GM18520 (cell line): Measurements from ENCODE around the gene BCAS1.
"Not testable (repeated sequence)": the region's sequence is repeated elsewhere in the genome, so short reads cannot be mapped to it uniquely, and the experiment has no call there.

ENCODE experiments used
- ATAC-seq: cut with Tn5 transposase; IDR thresholded peaks from one replicate; pipeline ENCODE4 v1.9.1; 2021; ENCODE audit not compliant: unreplicated experiment

Gene BCAS1

DNA sequence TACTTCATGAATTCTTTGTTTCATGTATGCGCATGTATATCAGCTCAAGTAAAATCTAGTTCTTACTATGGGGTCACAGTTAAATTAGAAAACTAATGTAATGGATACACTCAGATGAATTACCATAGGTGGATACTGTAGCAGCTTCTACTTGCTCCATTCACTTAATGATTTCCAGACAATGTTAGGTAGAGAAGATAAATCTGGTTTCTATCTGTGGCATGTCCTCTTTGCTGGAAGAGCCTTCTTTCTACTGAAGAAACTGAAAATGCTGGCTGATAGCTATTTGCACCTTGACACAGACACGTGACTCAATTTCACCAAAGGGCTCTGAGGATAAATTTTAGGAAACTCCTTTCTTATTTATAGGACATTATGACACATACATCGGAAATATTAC is 49.5 kb downstream of the BCAS1 start:
- ATAC-seq: no peak

DNA sequence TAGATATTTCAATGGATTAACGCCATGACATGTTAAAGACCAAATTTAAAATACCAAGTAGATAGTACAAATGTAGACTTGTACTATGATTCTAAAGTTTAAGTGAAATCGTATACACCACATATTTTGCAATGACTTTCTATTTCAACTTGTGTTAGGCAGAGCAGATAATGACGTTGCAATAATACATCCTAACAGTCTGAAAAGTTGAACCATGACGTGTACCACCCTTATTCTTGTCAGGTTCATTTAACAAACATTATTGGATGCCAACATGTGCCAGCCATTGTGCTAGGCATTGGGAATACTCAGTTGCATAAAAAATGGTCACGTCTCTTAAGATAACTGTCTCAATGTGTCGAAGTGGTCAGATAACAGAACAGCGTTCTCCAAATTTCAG is 50.0 kb downstream of the BCAS1 start:
- ATAC-seq: no peak

DNA sequence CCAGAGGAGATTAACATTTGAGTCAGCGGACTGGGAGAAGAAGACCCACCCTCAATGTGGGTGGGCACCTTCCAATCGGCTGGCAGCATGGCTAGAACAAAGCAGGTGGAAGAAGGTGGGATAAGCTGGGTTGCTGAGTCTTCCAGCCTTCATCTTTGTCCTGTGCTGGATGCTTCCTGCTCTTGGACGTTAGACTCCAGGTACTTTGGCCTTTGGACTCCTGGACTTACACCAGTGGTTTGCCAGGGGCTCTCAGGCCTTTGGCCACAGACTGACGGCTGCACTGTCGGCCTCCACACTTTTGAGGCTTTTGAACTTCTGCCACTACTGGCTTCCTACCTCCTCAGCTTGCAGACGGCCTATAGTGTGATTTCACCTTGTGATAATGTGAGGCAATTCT is 50.8 kb downstream of the BCAS1 start:
- ATAC-seq: no peak

DNA sequence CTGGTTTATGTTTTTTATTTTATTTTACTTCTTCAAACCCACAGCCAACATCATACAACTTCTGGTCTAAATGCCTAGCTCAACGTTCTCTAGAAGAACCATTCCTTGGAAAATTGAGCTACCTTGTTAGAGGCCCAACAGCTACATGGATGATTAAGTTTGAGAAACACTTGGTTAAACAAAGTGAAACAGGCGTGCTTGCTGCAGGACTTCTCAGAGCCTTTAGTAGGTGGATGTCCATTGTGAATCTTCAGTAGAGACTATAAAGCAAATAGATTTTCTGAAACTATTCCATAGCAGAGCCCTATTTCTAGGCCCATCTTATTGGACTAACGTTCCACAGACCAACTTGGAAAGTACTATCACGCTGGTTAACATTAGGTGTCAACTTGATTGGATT is 51.3 kb downstream of the BCAS1 start:
- no peak for ATAC-seq

GRCh38 chr20:54017846-54018245 is 52.5 kb downstream of the BCAS1 start:
- ATAC-seq: peak; percentile 84

GRCh38 chr20:54015496-54015895 is 54.9 kb downstream of the BCAS1 start:
- no peak for ATAC-seq

DNA sequence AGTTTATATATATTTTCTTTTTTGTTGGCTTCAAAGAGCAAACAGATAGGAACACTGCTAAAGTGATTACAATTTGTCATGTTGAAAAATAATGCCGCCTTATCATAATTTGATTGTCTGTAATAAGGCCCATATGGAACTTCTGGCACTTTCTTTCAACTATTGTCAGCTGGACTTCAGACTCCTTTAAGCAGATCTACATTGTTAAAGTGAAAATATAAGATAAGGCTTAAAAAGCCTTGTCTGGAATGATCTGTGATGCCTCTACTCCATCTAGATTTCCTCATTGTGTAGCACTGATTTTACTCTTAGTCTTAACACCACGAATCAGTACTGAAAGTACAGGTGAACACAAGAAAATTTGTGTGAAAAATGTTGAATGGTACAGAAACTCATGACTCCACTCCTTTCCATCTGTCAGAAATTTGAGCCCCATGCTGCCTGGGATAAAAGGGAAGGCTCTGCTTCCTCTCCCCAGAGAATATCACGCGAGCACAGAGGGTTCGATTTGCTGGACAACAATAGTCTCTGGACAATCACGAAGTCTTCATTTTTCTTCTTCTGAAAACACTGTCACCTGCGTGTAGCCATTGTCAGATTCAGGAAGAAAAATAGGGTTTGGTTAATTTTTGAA is 56.0 kb downstream of the BCAS1 start:
- ATAC-seq: no peak

- no peak for ATAC-seq
These were observed 56.9 kb downstream of the BCAS1 start for GRCh38 chr20:54013471-54013870.

DNA sequence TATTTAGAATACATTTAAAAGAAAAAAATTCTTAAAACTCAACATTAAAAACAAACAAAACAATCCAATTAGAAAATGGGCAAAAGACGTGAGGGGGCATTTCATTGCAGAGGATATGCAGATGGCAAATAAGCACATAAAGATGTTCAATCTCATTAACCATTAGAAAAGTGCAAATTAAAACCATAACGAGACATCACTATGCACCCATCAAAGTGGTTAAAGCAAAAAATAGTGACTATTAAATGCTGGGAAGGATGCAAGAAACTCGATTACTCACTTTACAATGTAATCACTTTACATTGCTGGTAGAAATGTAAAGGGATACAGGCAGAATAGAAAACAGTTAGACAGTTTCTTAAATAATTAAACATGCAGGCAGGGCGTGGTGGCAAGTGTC is 59.0 kb downstream of the BCAS1 start:
- ATAC-seq: no peak

GRCh38 chr20:54006216-54006615 is 64.2 kb downstream of the BCAS1 start:
- not testable (repeated sequence) for ATAC-seq

DNA sequence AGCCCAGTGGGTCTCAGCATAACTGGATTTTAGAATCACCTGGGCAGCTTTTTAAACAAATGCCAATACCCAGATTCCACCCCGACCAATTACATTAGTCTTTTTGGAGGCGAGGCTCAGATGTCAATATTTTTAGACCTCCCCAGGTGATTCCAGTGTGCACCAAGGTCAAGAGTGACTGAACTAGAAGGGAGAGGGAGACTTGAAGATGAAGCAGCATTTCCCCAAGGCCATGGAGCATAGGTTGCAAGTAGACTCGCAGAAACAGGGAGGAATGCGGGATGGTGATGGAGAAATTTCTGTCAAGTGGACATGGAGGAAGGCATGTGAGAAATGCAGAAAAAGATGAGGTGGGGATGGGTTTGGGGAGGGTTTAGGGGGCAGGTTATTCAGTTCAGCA is 64.9 kb downstream of the BCAS1 start:
- ATAC-seq: no peak

DNA sequence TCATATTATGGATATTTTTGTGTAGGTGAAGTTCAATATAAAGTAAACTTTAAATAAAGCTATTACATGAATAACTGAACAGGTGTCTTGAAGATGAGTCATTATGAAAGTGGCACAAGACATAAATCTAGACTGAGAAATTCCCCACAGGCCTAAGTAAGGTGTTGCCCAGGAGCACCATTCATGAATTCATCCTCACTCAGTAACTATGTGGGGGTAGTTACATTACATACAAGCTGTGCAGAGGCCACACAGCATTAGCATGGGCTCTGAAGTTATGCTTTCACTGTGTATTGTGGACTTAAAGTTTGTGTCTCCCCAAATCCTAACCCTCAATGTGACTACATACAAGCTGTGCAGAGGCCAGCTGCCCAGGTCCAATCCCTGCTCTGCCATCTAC is 65.9 kb downstream of the BCAS1 start:
- peak; percentile 99 for ATAC-seq

GRCh38 chr20:54002741-54003140 is 67.7 kb downstream of the BCAS1 start:
- ATAC-seq: no peak

- no peak for ATAC-seq
These were observed 68.3 kb downstream of the BCAS1 start for GRCh38 chr20:54002056-54002575.

DNA sequence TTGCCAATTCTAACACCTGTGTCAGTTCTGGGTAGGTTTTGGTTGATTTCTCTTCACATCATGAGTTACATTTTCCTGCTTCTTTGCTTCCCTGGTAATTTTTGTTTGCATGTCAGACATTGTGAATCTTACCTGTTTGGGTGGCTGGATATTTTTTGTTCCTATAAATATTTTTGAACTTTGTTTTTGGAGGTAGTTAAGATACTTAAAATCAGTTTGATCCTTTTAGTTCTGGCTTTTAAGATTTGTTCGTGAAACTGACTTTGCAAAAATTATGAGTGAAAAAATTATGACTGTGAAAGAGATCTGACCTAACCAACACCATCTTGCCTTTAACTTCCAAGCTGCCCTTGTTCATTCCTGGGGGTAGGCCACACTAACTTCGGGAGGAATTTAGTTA is 69.5 kb downstream of the BCAS1 start:
- ATAC-seq: no peak

DNA sequence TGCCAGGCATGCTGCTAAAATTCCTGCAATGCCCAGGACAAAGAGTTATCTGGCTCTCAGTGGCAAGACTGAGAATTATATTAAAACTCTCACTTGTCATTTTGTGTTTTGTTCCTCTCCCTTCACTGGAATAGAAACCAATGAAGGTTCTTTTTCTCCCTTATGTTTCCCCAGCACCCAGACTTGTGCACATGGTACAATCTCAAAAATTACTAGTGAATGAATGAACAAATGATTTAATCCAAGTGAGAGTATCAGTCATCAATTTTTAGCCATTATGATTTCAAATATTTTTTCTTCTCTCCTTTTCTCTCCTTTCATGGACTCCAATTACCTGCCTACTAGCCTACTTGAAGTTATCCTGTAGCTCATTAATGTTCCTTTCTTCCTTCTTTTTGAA is 70.1 kb downstream of the BCAS1 start:
- no peak for ATAC-seq

- ATAC-seq: no peak
These were observed 71.3 kb downstream of the BCAS1 start for GRCh38 chr20:53999077-53999476.

DNA sequence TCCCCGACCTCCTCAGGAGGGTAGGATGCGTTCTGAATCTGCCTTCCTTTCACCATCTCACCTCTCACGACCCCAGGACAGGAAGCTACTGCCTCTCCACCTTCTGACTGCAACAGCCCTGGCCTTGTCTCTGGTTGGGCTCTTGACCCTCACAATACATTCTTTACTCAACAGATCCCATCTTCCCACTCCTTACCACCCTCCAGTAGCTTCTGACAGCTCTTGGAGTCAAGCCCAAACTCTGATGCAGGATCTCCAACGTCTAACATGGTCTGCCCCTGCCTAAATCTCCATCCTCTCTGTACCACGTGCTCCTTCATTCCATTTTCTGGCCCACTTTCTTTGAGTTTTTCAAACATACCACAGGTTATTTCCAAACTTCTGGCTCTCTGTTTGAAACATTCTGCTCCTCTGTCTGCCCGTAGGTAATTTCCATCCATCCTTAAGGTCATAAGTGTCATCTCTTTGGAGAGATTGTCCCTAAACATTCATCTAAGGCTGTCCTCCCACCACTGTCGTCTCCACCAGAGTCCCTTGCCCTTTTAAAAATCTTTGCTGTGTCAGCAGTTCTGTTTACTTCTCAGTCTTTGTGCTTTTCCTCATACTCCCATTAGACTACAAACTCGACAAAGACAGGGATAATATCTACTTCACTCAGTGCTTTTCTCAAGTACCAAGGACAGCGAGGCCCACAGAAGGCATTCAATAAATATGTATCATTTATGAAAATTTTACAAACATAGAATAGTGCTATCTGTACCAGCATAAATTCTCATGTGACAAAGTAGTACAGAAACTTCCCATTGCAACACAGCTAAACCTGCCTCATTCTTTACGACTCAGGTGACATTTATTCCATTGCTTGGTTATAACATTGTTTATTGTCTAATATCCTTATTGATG is 73.6 kb downstream of the BCAS1 start:
- ATAC-seq: no peak

DNA sequence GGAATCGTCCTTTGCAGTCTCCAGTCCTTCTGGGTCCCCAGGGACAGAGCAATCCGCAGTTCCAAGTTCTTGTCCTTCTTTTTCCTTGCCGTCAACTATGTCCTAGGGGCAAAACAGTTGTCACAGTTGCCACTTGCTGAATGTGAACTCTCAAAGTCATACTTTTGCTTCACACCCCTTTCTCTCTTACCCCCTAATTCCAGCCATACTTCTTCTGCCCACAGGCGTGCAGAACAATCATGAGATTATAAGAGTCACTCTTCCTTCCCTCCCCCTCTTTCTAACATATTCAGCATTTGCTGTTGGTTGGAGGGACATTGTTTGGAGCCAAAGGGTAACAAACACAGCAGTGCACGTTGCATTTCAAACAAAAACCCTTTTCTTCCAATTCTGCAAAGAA is 74.4 kb downstream of the BCAS1 start:
- ATAC-seq: no peak

DNA sequence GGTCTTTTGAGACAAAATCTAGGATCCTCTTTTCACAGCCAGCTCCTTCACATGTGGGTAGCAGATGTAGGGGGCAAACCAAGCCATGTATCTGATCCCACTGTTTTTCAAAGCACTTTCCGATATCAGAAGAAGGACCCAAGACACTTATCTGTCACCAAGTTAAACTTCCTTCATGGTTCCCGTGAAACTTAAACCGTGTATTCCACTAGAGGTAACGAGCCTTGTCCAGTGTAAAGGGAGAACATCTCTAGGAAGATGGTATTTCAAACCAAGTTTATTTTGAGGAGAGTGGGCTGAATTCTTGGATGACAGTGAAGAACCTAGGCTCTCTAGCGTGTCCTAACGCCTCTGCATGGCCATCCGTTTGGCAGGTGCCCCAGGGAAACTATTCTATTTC is 76.3 kb downstream of the BCAS1 start:
- no peak for ATAC-seq

DNA sequence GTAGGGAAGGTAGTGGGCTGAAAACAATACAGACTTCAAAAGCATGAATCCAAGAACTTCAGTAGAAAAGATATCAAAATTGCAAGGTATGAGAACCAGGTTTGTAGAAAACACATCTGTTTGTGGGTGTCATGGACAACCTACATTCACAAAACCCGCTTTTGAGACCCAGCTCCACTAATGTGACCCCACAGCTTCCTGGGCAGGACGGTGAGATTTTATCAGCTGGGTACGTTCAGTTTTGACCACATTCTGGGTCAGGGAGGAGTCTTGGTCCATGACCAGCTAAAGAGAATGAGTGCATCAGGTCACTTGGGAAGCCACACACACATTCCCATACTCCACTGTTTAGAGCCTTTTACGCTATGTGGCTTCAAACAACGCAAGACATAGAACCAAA is 77.1 kb downstream of the BCAS1 start:
- no peak for ATAC-seq

GRCh38 chr20:53990768-53991450 is 79.5 kb downstream of the BCAS1 start:
- ATAC-seq: no peak
